Fibroblast of lung (primary cell): ENCODE data around the gene C17orf50. TPM values are rescaled to one million over a fixed set of nuclear protein-coding genes. Genes with fewer than 3 reads are reported as not detected.
"Not testable (repeated sequence)": the region's sequence is repeated elsewhere in the genome, so short reads cannot be mapped to it uniquely, and the experiment has no call there.

Experiments
- DNase-seq, 2 donors: peaks; one replicate each; pipeline versions ENCODE4 v3.0.0 to v3.0.0-alpha.2; 2010; ENCODE audit warnings: low read depth in 2 of 2
- H2AFZ ChIP-seq: 2 replicates; pipeline ENCODE4 v1.5.1; 2012; ENCODE audit warnings: low read length, control low read depth, inconsistent platforms
- H3K27ac ChIP-seq: 2 replicates; pipeline ENCODE4 v1.5.1; 2011; ENCODE audit warnings: low read length, control low read depth; ENCODE audit not compliant: insufficient read depth
- H3K27me3 ChIP-seq: 2 replicates; pipeline ENCODE4 v1.5.1; 2011; ENCODE audit warnings: mild to moderate bottlenecking, low read length; ENCODE audit not compliant: control insufficient read depth, insufficient read depth
- H3K36me3 ChIP-seq: 2 replicates; pipeline ENCODE4 v1.5.1; 2011; ENCODE audit warnings: low read length; ENCODE audit not compliant: control insufficient read depth, insufficient read depth
- H3K4me1 ChIP-seq: 2 replicates; pipeline ENCODE4 v1.5.1; 2011; ENCODE audit warnings: low read length; ENCODE audit not compliant: control insufficient read depth, insufficient read depth; ENCODE audit errors: extremely low read depth
- H3K4me2 ChIP-seq: 2 replicates; pipeline ENCODE4 v1.5.1; 2011; ENCODE audit warnings: low read length, control low read depth; ENCODE audit not compliant: insufficient read depth; ENCODE audit errors: extremely low read depth
- H3K4me3 ChIP-seq, 4 experiments: fragments of 200-600 bp in 1 of 4; sonication (generic) in 1 of 4; replicated peaks in 1 of 4; 2 replicates each; pipeline ENCODE4 v1.5.1; 2011 to 2016; ENCODE audit warnings: low read length in 4 of 4, low read depth in 3 of 4, mild to moderate bottlenecking in 3 of 4, control low read depth in 2 of 4, inconsistent platforms in 1 of 4, mixed read lengths in 1 of 4; ENCODE audit not compliant: insufficient read depth in 1 of 4; ENCODE audit errors: control extremely low read depth in 1 of 4
- H3K79me2 ChIP-seq: 2 replicates; pipeline ENCODE4 v1.5.1; 2012; ENCODE audit warnings: mild to moderate bottlenecking, low read length, inconsistent platforms; ENCODE audit not compliant: control insufficient read depth, insufficient read depth
- H3K9ac ChIP-seq: 2 replicates; pipeline ENCODE4 v1.5.1; 2011; ENCODE audit warnings: mild to moderate bottlenecking, low read length, control low read depth; ENCODE audit not compliant: insufficient read depth
- H3K9me3 ChIP-seq: 2 replicates; pipeline ENCODE4 v1.5.1; 2012; ENCODE audit warnings: low read depth, low read length; ENCODE audit not compliant: control insufficient read depth, insufficient read depth
- H4K20me1 ChIP-seq: 2 replicates; pipeline ENCODE4 v1.5.1; 2011; ENCODE audit warnings: low read length; ENCODE audit not compliant: control insufficient read depth, insufficient read depth; ENCODE audit errors: extremely low read depth
- CTCF ChIP-seq, 2 donors: IDR thresholded peaks in 1 of 2; conservative IDR thresholded peaks in 1 of 2; 1 replicate in 1 of 2; 2 replicates in 1 of 2; pipeline ENCODE4 v1.5.1; 2011 to 2012; ENCODE audit warnings: low read length in 2 of 2, control low read depth in 1 of 2, inconsistent platforms in 1 of 2, low read depth in 1 of 2, mild to moderate bottlenecking in 1 of 2
- EZH2 ChIP-seq: IDR thresholded peaks from 2 replicates; pipeline ENCODE4 v1.5.1; 2012; ENCODE audit warnings: low read length, control low read depth, mild to moderate bottlenecking; ENCODE audit errors: missing control alignments
- polyA plus RNA-seq, 2 donors: library from polyadenylated mRNA; depleted of rRNA in 1 of 2; stranded (reverse) in 1 of 2; unstranded in 1 of 2; fragments of >200 nt; gene quantifications; 2 replicates each; pipeline ENCODE4 v1.2.1, GENCODE V29; 2011 to 2012; ENCODE audit warnings: missing spikeins in 1 of 2
- total RNA-seq: library from RNA; depleted of rRNA; stranded (reverse); fragments of >200 nt; gene quantifications from 2 replicates; pipeline ENCODE4 v1.2.1, GENCODE V29; 2014

C17orf50 gene
- total and polyA plus RNA-seq, 2 donors (not counting 1 experiment from before 2014, with no cell fraction given) = not detected

GRCh38 chr17:35749560-35750412 is 10.9 kb upstream of the C17orf50 start:
- no peak overlapping the region for H3K9ac ChIP-seq
- DNase-seq = no peak
- no peak overlapping the region for H2AFZ ChIP-seq
- H3K27me3 ChIP-seq = peaks cover 31% of the 10 kb centered on the region
- H3K4me1 ChIP-seq = no peaks in the 10 kb centered on the region
- no peaks in the 10 kb centered on the region for H3K36me3 ChIP-seq
- no peaks in the 10 kb centered on the region for H3K79me2 ChIP-seq
- H4K20me1 ChIP-seq = no peaks in the 10 kb centered on the region
- H3K4me3 ChIP-seq = peak overlapping the region in 1 of 4 experiments; percentile 20
- no peak overlapping the region for H3K27ac ChIP-seq
- H3K4me2 ChIP-seq = peak overlapping the region; percentile 15
- TF ChIP-seq EZH2 = peak; percentile 61
- no peak for TF ChIP-seq CTCF (conservative IDR thresholded peaks at IDR 0.05 in 1 of 2, IDR thresholded peaks at IDR 0.05 in 1 of 2; ENCODE audit: low read depth in 1 of 2, low read length in 2 of 2)
- H3K9me3 ChIP-seq = no peaks in the 10 kb centered on the region

- H3K27me3 ChIP-seq = peaks cover 30% of the 10 kb centered on the region
- no peak overlapping the region for H3K4me2 ChIP-seq
- no peak overlapping the region for H3K27ac ChIP-seq
- DNase-seq = no peak
- no peaks in the 10 kb centered on the region for H3K36me3 ChIP-seq
- no peak overlapping the region for H3K4me3 ChIP-seq
- H4K20me1 ChIP-seq = no peaks in the 10 kb centered on the region
- no peak for TF ChIP-seq EZH2
- TF ChIP-seq CTCF (conservative IDR thresholded peaks at IDR 0.05 in 1 of 2, IDR thresholded peaks at IDR 0.05 in 1 of 2; ENCODE audit: low read depth in 1 of 2, low read length in 2 of 2) = no peak
- no peaks in the 10 kb centered on the region for H3K79me2 ChIP-seq
- no peak overlapping the region for H2AFZ ChIP-seq
- no peaks in the 10 kb centered on the region for H3K9me3 ChIP-seq
- H3K9ac ChIP-seq = no peak overlapping the region
- no peaks in the 10 kb centered on the region for H3K4me1 ChIP-seq
Observed at GRCh38 chr17:35750526-35751395, 9.9 kb upstream of the C17orf50 start.

GRCh38 chr17:35751541-35751940 is 9.1 kb upstream of the C17orf50 start:
- H3K4me2 ChIP-seq, H3K9ac ChIP-seq, H3K4me1 ChIP-seq, H3K27ac ChIP-seq, H3K4me3 ChIP-seq, H3K9me3 ChIP-seq, H4K20me1 ChIP-seq, DNase-seq, H2AFZ ChIP-seq, H3K79me2 ChIP-seq, H3K36me3 ChIP-seq: not testable (repeated sequence)
- peaks cover 30% of the 10 kb centered on the region for H3K27me3 ChIP-seq
